ENCODE data around the gene PPFIBP2.

The PPFIBP2 gene

DNA sequence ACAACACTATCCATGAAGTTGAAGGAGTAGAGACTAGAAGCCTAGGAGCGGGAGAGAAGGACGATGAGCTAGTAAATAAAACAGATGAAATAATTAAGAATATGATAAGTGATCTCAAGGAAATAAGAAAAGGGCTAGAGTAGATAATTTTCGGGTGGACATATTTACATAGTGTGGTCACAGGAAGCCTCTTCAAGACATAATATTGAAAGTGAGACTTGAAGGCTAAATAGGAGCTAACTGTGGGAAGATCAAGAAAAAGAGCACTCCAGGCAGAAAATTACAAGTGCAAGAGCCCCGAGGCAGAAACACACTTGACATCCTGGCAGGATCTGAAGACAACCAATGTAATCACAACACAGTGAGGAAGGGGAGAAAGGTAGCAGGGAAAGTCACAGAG lies 11.9 kb upstream of the PPFIBP2 start:
- in situ Hi-C loops (cut with HindIII; ENCODE audit: low sequenced_read_pairs): no loop called here
- no peak for DNase-seq (ENCODE audit: low read depth)
- H3K4me3 ChIP-seq (ENCODE audit: low read depth, low read length): no peak overlapping the region
- TF ChIP-seq, protein P1, sequence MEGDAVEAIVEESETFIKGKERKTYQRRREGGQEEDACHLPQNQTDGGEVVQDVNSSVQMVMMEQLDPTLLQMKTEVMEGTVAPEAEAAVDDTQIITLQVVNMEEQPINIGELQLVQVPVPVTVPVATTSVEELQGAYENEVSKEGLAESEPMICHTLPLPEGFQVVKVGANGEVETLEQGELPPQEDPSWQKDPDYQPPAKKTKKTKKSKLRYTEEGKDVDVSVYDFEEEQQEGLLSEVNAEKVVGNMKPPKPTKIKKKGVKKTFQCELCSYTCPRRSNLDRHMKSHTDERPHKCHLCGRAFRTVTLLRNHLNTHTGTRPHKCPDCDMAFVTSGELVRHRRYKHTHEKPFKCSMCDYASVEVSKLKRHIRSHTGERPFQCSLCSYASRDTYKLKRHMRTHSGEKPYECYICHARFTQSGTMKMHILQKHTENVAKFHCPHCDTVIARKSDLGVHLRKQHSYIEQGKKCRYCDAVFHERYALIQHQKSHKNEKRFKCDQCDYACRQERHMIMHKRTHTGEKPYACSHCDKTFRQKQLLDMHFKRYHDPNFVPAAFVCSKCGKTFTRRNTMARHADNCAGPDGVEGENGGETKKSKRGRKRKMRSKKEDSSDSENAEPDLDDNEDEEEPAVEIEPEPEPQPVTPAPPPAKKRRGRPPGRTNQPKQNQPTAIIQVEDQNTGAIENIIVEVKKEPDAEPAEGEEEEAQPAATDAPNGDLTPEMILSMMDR (IDR thresholded peaks at IDR 0.05; ENCODE audit: low read depth, low read length, missing control alignments): no peak

DNA sequence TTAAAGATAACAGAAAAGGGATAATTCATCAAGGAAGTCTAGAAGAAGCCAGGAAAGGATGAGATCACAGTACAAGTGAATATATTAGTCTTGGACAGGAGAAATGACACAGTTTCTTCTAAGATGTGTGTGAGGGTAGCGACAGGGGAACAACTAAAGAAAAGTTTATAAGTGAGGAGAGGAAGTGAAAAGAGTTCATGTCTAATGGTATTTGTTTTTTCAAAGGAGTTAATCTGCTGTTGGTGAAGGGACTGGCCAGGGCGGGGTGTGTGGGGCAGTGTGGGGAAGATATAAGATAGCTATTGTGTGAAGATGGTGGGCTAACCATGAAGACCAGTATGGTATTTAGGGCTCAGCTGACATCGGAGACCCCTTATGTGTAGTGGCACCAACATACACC lies 7.6 kb upstream of the PPFIBP2 start:
- H3K4me3 ChIP-seq (ENCODE audit: low read depth, low read length): no peak overlapping the region
- DNase-seq (ENCODE audit: low read depth): no peak
- in situ Hi-C loops (cut with HindIII; ENCODE audit: low sequenced_read_pairs): no loop called here
- TF ChIP-seq, protein P1 (IDR thresholded peaks at IDR 0.05; ENCODE audit: low read depth, low read length, missing control alignments): no peak

DNA sequence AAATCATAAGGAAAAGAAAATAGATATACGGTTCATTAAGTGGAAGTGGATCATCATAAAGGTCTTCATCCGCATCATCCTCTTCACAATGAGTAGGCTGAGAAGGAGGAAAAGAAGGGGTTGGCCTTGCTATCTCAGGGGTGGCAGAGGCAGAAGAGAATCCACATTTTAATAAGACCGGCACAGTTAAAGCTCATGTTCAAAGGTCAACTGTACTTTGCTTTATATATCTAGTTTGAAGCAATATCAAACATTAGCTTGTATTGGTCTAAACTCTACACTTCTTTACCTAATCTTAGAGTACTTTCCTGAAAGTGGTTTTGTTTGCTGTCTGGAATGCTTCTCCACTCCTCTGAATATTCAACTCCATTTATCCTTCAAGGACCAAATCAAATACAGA lies 5.7 kb upstream of the PPFIBP2 start:
- TF ChIP-seq, protein P1 (IDR thresholded peaks at IDR 0.05; ENCODE audit: low read depth, low read length, missing control alignments): no peak
- H3K4me3 ChIP-seq (ENCODE audit: low read depth, low read length): no peak overlapping the region
- no peak for DNase-seq (ENCODE audit: low read depth)
- in situ Hi-C loops (cut with HindIII; ENCODE audit: low sequenced_read_pairs): no loop called here

DNA sequence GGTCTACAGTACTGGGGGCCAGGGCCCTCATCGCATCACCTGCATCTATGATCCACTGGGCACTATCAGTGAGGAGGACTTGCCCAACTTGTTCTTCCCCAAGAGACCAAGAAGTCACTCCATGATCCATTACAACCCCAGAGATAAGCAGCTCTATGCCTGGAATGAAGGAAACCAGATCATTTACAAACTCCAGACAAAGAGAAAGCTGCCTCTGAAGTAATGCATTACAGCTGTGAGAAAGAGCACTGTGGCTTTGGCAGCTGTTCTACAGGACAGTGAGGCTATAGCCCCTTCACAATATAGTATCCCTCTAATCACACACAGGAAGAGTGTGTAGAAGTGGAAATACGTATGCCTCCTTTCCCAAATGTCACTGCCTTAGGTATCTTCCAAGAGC lies 3.8 kb upstream of the PPFIBP2 start:
- no peak for DNase-seq (ENCODE audit: low read depth)
- no peak overlapping the region for H3K4me3 ChIP-seq (ENCODE audit: low read depth, low read length)
- in situ Hi-C loops (cut with HindIII; ENCODE audit: low sequenced_read_pairs): no loop called here
- TF ChIP-seq, protein P1 (IDR thresholded peaks at IDR 0.05; ENCODE audit: low read depth, low read length, missing control alignments): no peak

DNA sequence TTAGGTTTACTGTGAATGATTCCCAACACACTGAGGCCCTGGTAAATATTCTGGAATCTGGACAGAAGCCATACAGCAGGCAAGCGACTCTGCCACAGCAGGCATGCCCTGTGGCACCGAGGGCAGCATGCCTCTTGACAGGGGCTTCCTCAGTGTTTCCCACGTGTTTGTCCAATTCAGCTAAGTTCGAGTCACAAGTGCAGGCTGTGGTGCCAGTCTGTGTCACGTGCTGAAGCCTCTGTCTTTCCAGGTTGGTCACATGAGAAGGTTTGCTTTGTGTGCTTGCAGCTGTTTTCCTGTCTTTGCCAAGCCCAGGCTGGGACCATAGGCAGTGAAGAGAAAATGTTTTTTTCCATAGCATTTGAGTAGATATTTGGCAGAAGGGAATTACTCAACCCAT lies 2.4 kb upstream of the PPFIBP2 start:
- H3K4me3 ChIP-seq (ENCODE audit: low read depth, low read length): no peak overlapping the region
- TF ChIP-seq, protein P1 (IDR thresholded peaks at IDR 0.05; ENCODE audit: low read depth, low read length, missing control alignments): no peak
- no peak for DNase-seq (ENCODE audit: low read depth)
- in situ Hi-C loops (cut with HindIII; ENCODE audit: low sequenced_read_pairs): no loop called here

DNA sequence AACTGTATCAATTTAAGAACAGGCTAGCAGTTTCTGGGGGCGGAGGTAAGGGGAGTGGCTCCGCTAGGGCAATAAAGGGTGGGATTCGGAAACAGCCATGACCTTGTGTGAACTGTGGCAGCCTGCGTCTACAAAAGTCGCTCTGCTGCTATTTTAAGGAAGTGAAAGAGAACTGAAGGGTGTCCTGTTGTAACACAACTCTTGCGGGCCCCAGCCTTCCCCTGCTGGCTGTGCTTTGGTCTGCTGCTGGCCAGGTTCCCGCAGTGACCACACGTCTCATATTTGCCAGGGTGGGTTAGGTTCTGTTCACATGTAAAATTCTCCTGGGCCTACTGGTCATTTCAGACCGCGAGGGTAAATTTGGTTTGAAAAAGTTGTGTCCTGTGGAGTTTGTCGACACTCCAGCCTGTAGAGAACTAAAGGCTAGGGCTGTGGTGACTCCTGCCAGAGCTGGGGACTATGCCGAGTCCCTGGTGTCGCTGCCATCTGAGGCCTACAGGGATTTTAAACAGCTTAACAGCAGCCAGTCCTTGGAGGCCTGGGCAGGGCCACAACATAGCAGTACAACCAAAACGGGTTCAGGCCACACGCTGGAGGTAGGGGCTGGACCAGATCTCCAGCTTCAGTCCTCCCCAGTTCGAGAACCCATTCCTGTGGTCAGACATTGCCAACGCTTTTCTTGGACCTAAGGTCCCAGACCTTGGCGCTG lies 1.1 kb upstream of the PPFIBP2 start:
- peak; percentile 9 for DNase-seq (ENCODE audit: low read depth)
- TF ChIP-seq, protein P1 (IDR thresholded peaks at IDR 0.05; ENCODE audit: low read depth, low read length, missing control alignments): no peak
- peak overlapping the region; percentile 61 for H3K4me3 ChIP-seq (ENCODE audit: low read depth, low read length)
- in situ Hi-C loops (cut with HindIII; ENCODE audit: low sequenced_read_pairs): no loop called here
